ENCODE measurements around the gene RTEL1.
"Not testable (repeated sequence)": the region's sequence is repeated elsewhere in the genome, so short reads cannot be mapped to it uniquely, and the experiment has no call there.

Gene RTEL1

GRCh38 chr20:63643946-63644345, 14.2 kb upstream of the RTEL1 start:
- TF ChIP-seq CTCF (IDR thresholded peaks at IDR 0.05) = no peak
- H3K27ac ChIP-seq = no peak overlapping the region

DNA sequence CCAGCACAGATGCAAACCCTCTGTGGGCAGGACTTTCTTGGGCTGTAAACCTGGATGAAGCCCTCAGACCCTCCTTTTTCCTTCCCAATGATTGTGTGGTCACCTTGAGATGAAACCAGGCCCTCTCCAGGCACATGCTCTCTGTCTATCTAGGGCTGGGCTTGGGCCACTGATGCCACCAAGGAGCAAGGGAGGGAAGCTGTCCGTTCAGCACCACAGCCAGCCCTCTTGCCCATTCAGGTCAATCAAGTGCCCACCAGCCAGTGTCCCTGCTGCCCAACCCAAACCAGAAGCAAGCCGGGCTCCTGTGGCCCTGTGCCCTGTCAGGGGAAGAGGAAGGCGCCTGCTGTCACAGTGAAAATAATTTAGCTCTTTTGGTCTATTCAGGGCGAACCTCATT, 12.9 kb upstream of the RTEL1 start:
- Histone ChIP-seq H3K9ac (no peak overlapping the region), H3K4me2 (ENCODE audit: low read length) (no peak overlapping the region), H3K9me3 (ENCODE audit: control insufficient read depth, low read length) (no peaks in the 10 kb centered on the region), H3K36me3 (ENCODE audit: control insufficient read depth, insufficient read depth, low read length) (no peaks in the 10 kb centered on the region), H3K27me3 (ENCODE audit: control insufficient read depth, insufficient read depth, low read length) (no peaks in the 10 kb centered on the region), H3K4me3 (ENCODE audit: low read depth, low read length) (no peak overlapping the region), H3K4me1 (peaks cover 8% of the 10 kb centered on the region), H3K79me2 (no peaks in the 10 kb centered on the region), H2AFZ (no peak overlapping the region), H3K27ac (no peak overlapping the region)
- no peak for TF ChIP-seq CTCF (IDR thresholded peaks at IDR 0.05)

More at GRCh38 chr20:63643946-63644345, 14.2 kb upstream of the RTEL1 start:
- Histone ChIP-seq H3K9ac (no peak overlapping the region), H3K4me2 (ENCODE audit: low read length) (no peak overlapping the region), H3K4me1 (peaks cover 8% of the 10 kb centered on the region), H3K27me3 (ENCODE audit: control insufficient read depth, insufficient read depth, low read length) (no peaks in the 10 kb centered on the region), H3K79me2 (no peaks in the 10 kb centered on the region), H3K4me3 (ENCODE audit: low read depth, low read length) (no peak overlapping the region), H2AFZ (no peak overlapping the region), H3K36me3 (ENCODE audit: control insufficient read depth, insufficient read depth, low read length) (no peaks in the 10 kb centered on the region), H3K9me3 (ENCODE audit: control insufficient read depth, low read length) (no peaks in the 10 kb centered on the region)

- no peak for TF ChIP-seq CTCF (IDR thresholded peaks at IDR 0.05)
- H2AFZ ChIP-seq = no peak overlapping the region
- H3K27ac ChIP-seq = no peak overlapping the region
- no peak overlapping the region for H3K4me3 ChIP-seq (ENCODE audit: low read depth, low read length)
- H3K9me3 ChIP-seq (ENCODE audit: control insufficient read depth, low read length) = no peaks in the 10 kb centered on the region
- H3K9ac ChIP-seq = no peak overlapping the region
- H3K36me3 ChIP-seq (ENCODE audit: control insufficient read depth, insufficient read depth, low read length) = no peaks in the 10 kb centered on the region
- no peak overlapping the region for H3K4me2 ChIP-seq (ENCODE audit: low read length)
- H3K79me2 ChIP-seq = peaks cover 4% of the 10 kb centered on the region
- peaks cover 11% of the 10 kb centered on the region for H3K4me1 ChIP-seq
- H3K27me3 ChIP-seq (ENCODE audit: control insufficient read depth, insufficient read depth, low read length) = no peaks in the 10 kb centered on the region
Measured at GRCh38 chr20:63648190-63648589, 9.9 kb upstream of the RTEL1 start.

DNA sequence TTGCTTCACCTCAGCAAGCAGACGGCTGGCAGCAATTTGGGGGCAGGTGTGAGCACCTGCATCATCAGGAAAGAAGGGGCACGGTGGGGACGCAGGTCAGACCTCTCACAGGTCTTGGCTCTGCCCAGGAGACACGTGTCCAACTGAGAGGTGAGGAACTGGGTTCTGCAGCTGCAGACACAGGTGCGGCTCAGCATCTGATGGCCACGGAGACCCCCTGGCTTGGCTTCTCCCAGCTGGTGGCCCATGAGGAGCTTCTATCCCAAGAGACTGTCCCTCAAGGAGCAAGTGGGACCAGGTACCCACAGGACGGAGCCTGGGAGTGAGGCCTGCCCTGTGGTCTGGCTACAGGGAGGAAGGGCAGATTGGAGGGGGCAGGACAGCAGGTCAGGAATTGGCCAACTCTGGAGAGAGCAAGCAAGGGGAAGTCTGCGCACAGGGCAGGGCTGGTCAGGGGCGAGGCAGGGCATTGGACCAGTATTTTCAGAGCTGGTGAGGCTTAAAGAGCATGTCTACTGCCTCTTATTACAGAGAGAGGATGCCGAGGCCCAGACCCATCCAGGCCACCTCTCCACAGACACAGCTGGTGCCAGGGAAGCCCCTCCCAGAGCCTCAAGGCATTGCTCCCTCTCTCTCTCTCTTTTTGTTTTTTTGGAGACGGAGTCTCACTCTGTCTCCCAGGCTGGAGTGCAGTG, 9.1 kb upstream of the RTEL1 start:
- Histone ChIP-seq H3K36me3 (ENCODE audit: control insufficient read depth, insufficient read depth, low read length) (no peaks in the 10 kb centered on the region), H3K4me2 (ENCODE audit: low read length) (no peak overlapping the region), H3K27me3 (ENCODE audit: control insufficient read depth, insufficient read depth, low read length) (no peaks in the 10 kb centered on the region), H3K79me2 (peaks cover 4% of the 10 kb centered on the region), H3K9ac (no peak overlapping the region), H3K4me1 (peaks cover 11% of the 10 kb centered on the region), H3K9me3 (ENCODE audit: control insufficient read depth, low read length) (no peaks in the 10 kb centered on the region), H2AFZ (no peak overlapping the region), H3K27ac (no peak overlapping the region), H3K4me3 (ENCODE audit: low read depth, low read length) (no peak overlapping the region)
- no peak for TF ChIP-seq CTCF (IDR thresholded peaks at IDR 0.05)

- H3K4me2 ChIP-seq (ENCODE audit: low read length); H3K9me3 ChIP-seq (ENCODE audit: control insufficient read depth, low read length); H3K4me3 ChIP-seq (ENCODE audit: low read depth, low read length); H3K79me2 ChIP-seq; H3K27ac ChIP-seq; H3K9ac ChIP-seq; H3K27me3 ChIP-seq (ENCODE audit: control insufficient read depth, insufficient read depth, low read length); H3K36me3 ChIP-seq (ENCODE audit: control insufficient read depth, insufficient read depth, low read length); H2AFZ ChIP-seq: not testable (repeated sequence)
- peaks cover 13% of the 10 kb centered on the region for H3K4me1 ChIP-seq
Measured at GRCh38 chr20:63650486-63650885, 7.6 kb upstream of the RTEL1 start.
